SK-N-SH (cell line): ENCODE measurements around the gene DLGAP3. TPM values are rescaled to one million over a fixed set of nuclear protein-coding genes. Genes with fewer than 3 reads are reported as not detected.

Source experiments
- CTCF ChIA-PET: fragments of 300-600, 350-600 bp; formaldehyde crosslinking; extraction: SDS; loops from one replicate; lab custom pipeline; 2021; lab: Yijun Ruan, JAX
- POLR2A ChIA-PET: fragments of 350-600 bp; sonication (Branson Sonifier 250); formaldehyde crosslinking; extraction: SDS; loops from one replicate; lab custom pipeline; 2020; ENCODE audit warnings: antibody characterized with exemption, inconsistent platforms; lab: Yijun Ruan, JAX
- DNase-seq: peaks from one replicate; pipeline ENCODE4 v3.0.0; 2012
- H2AFZ ChIP-seq: fragments of 200-600 bp; sonication (generic); 2 replicates; pipeline ENCODE4 v1.8.1; 2016; ENCODE audit warnings: antibody characterized with exemption, mild to moderate bottlenecking, low read depth
- H3F3A ChIP-seq: fragments of 200-600 bp; sonication (generic); replicated peaks from 2 replicates; pipeline ENCODE3; 2016; ENCODE audit warnings: antibody characterized with exemption, mild to moderate bottlenecking; ENCODE audit not compliant: insufficient read depth
- H3K27ac ChIP-seq, 2 experiments: fragments of 200-500 bp in 1 of 2; fragments of 200-600 bp in 1 of 2; sonication (Bioruptor generic) in 1 of 2; sonication (generic), shearing (Covaris generic) in 1 of 2; 2 replicates each; pipeline versions ENCODE4 v1.5.1 to v1.6.1; 2014 to 2016; ENCODE audit warnings: low read depth in 2 of 2, inconsistent platforms in 1 of 2, low read length in 1 of 2, mild to moderate bottlenecking in 1 of 2, mixed read lengths in 1 of 2
- H3K27me3 ChIP-seq: fragments of 200-600 bp; sonication (generic), shearing (Covaris generic); 2 replicates; pipeline ENCODE4 v1.6.1; 2016; ENCODE audit warnings: mixed run types; ENCODE audit not compliant: insufficient read depth
- H3K36me3 ChIP-seq, 2 experiments: fragments of 200-500 bp in 1 of 2; fragments of 200-600 bp in 1 of 2; sonication (Bioruptor generic) in 1 of 2; sonication (generic) in 1 of 2; replicated peaks in 1 of 2; 2 replicates each; pipeline versions ENCODE3 to v1.5.1; 2014 to 2016; ENCODE audit warnings: low read length in 1 of 2, mild to moderate bottlenecking in 1 of 2; ENCODE audit not compliant: insufficient read depth in 2 of 2, control insufficient read depth in 1 of 2
- H3K4me1 ChIP-seq, 2 experiments: fragments of 200-500 bp in 1 of 2; fragments of 200-600 bp in 1 of 2; sonication (Bioruptor generic) in 1 of 2; sonication (generic), shearing (Covaris generic) in 1 of 2; 2 replicates each; pipeline versions ENCODE4 v1.5.1 to v1.6.1; 2014 to 2016; ENCODE audit warnings: low read depth in 1 of 2, low read length in 1 of 2, mixed run types in 1 of 2; ENCODE audit not compliant: insufficient read depth in 2 of 2, control insufficient read depth in 1 of 2
- H3K4me2 ChIP-seq: fragments of 200-600 bp; sonication (generic), shearing (Covaris generic); 2 replicates; pipeline ENCODE4 v1.6.1; 2017; ENCODE audit warnings: mixed run types
- H3K4me3 ChIP-seq, 2 experiments: fragments of 200-500 bp in 1 of 2; fragments of 200-600 bp in 1 of 2; sonication (Bioruptor generic) in 1 of 2; sonication (generic), shearing (Covaris generic) in 1 of 2; 2 replicates each; pipeline versions ENCODE4 v1.5.1 to v1.8.1; 2014 to 2016; ENCODE audit warnings: low read depth in 2 of 2, inconsistent platforms in 1 of 2, low read length in 1 of 2, mild to moderate bottlenecking in 1 of 2, mixed read lengths in 1 of 2, moderate library complexity in 1 of 2
- H3K79me2 ChIP-seq: fragments of 200-600 bp; sonication (generic); 2 replicates; pipeline ENCODE4 v1.8.1; 2017; ENCODE audit warnings: mild to moderate bottlenecking; ENCODE audit not compliant: insufficient read depth
- H3K9ac ChIP-seq: fragments of 200-600 bp; sonication (generic); 2 replicates; pipeline ENCODE4 v1.6.1; 2017; ENCODE audit warnings: mixed run types
- H3K9me2 ChIP-seq: fragments of 200-600 bp; sonication (generic); 2 replicates; pipeline ENCODE4 v1.6.1; 2017; ENCODE audit warnings: mixed run types
- H3K9me3 ChIP-seq: fragments of 200-600 bp; sonication (generic); 2 replicates; pipeline ENCODE4 v1.6.1; 2017; ENCODE audit warnings: mixed run types, mild to moderate bottlenecking, moderate library complexity
- H4K20me1 ChIP-seq: fragments of 200-600 bp; sonication (generic); 2 replicates; pipeline ENCODE4 v1.6.1; 2017; ENCODE audit warnings: mild to moderate bottlenecking, mixed run types; ENCODE audit not compliant: insufficient read depth
- CHD2 ChIP-seq: fragments of 150-350 bp; IDR thresholded peaks from 2 replicates; pipeline ENCODE4 v1.6.1; 2018; ENCODE audit warnings: low read length; ENCODE audit not compliant: partially characterized antibody
- EP300 ChIP-seq, 2 experiments: IDR thresholded peaks; 2 replicates each; pipeline versions ENCODE4 v1.4.0 to v1.6.1; 2012; ENCODE audit warnings: borderline replicate concordance in 1 of 2, low read depth in 1 of 2, low read length in 1 of 2
- EZH2phosphoT487 ChIP-seq: fragments of 200-600 bp; sonication (generic); IDR thresholded peaks from 2 replicates; pipeline ENCODE4 v1.6.1; 2017; ENCODE audit warnings: low read depth, mixed run types, mild to moderate bottlenecking, antibody characterized with exemption, moderate library complexity, borderline replicate concordance
- FOSL2 ChIP-seq: IDR thresholded peaks from 2 replicates; pipeline ENCODE4 v1.4.0; 2012; ENCODE audit warnings: low read depth, mild to moderate bottlenecking, moderate library complexity, borderline replicate concordance
- FOXJ3 ChIP-seq: sonication (generic); formaldehyde crosslinking; IDR thresholded peaks from 2 replicates; pipeline ENCODE4 v1.5.1; 2020; ENCODE audit warnings: mild to moderate bottlenecking, missing genetic modification reagents
- FOXM1 ChIP-seq: IDR thresholded peaks from 2 replicates; pipeline ENCODE4 v1.4.0; 2012; ENCODE audit warnings: low read depth, mild to moderate bottlenecking
- GABPA ChIP-seq: IDR thresholded peaks from 2 replicates; pipeline ENCODE4 v1.4.0; 2012; ENCODE audit warnings: low read depth, mild to moderate bottlenecking
- GATA2 ChIP-seq: sonication (generic); formaldehyde crosslinking; IDR thresholded peaks from 2 replicates; pipeline ENCODE4 v1.5.0; 2020; ENCODE audit warnings: mild to moderate bottlenecking, missing genetic modification reagents
- IRF3 ChIP-seq: fragments of 150-350 bp; IDR thresholded peaks from 2 replicates; pipeline ENCODE4 v1.6.1; 2016; ENCODE audit warnings: mild to moderate bottlenecking, low read depth, low read length
- JUND ChIP-seq: IDR thresholded peaks from 2 replicates; pipeline ENCODE4 v1.4.0; 2012
- NRF1 ChIP-seq: IDR thresholded peaks from 2 replicates; pipeline ENCODE4 v1.6.1; 2012; ENCODE audit warnings: low read depth, mild to moderate bottlenecking, low read length
- RAD21 ChIP-seq: IDR thresholded peaks from 2 replicates; pipeline ENCODE4 v1.6.1; 2012; ENCODE audit warnings: mild to moderate bottlenecking, low read length
- RCOR1 ChIP-seq: fragments of 150-350 bp; IDR thresholded peaks from 2 replicates; pipeline ENCODE4 v1.6.1; 2017; ENCODE audit warnings: antibody characterized with exemption, low read length
- REST ChIP-seq: IDR thresholded peaks from 2 replicates; pipeline ENCODE4 v1.6.1; 2012; ENCODE audit warnings: mild to moderate bottlenecking, low read depth, low read length, moderate library complexity
- RFX5 ChIP-seq: IDR thresholded peaks from 2 replicates; pipeline ENCODE4 v1.6.1; 2012; ENCODE audit warnings: mild to moderate bottlenecking, improper control_type of control experiment, low read length
- TCF12 ChIP-seq: IDR thresholded peaks from 2 replicates; pipeline ENCODE4 v1.4.0; 2012
- TEAD4 ChIP-seq: IDR thresholded peaks from 2 replicates; pipeline ENCODE4 v1.4.0; 2012; ENCODE audit warnings: mild to moderate bottlenecking, borderline replicate concordance; ENCODE audit not compliant: insufficient read depth
- USF1 ChIP-seq: IDR thresholded peaks from 2 replicates; pipeline ENCODE4 v1.4.0; 2012; ENCODE audit warnings: low read depth, borderline replicate concordance
- USF2 ChIP-seq: fragments of 150-350 bp; IDR thresholded peaks from 2 replicates; pipeline ENCODE4 v1.6.1; 2017; ENCODE audit warnings: antibody characterized with exemption, low read length, low read depth, borderline replicate concordance
- ZBTB33 ChIP-seq: IDR thresholded peaks from 2 replicates; pipeline ENCODE4 v1.4.0; 2012; ENCODE audit warnings: low read depth, borderline replicate concordance
- WGBS: methylation state at CpG from one replicate; pipeline ENCODE4 v1.1.6; 2017; ENCODE audit warnings: low lambda C conversion rate; 5-methylcytosine and 5-hydroxymethylcytosine counted together
- polyA plus RNA-seq, 3 experiments: library from polyadenylated mRNA; depleted of rRNA; stranded (reverse); fragments of >200 nt; gene quantifications; 2 replicates each; pipeline ENCODE4 v1.2.3, GENCODE V29; 2012

DLGAP3 gene
- polyA plus RNA-seq, 1 of the 3 experiments (the other 2 are of a cell fraction): 0.15 TPM

- TF ChIP-seq ZBTB33 (no peak), FOXJ3 (no peak), FOXM1 (no peak), TEAD4 (no peak), GABPA (no peak), NRF1 (no peak), RFX5 (no peak)
- TF ChIP-seq, all 33 proteins: peak for 0
Observed at GRCh38 chr1:34906222-34906621, 23.2 kb downstream of the DLGAP3 start (continued).

GRCh38 chr1:34905098-34905459 is 24.4 kb downstream of the DLGAP3 start:
- no peaks in the 10 kb centered on the region for H4K20me1 ChIP-seq
- H3K36me3 ChIP-seq: no peaks in the 10 kb centered on the region
- H2AFZ ChIP-seq: no peak overlapping the region
- H3K9me2 ChIP-seq: no peaks in the 10 kb centered on the region
- CTCF ChIA-PET: interaction anchor here (1.2 kb wide), 1 partner anchor 45 kb away, joined by 6 read pairs; the partner anchor contains the start of gene SMIM12
- POLR2A ChIA-PET: no interaction called here
- no peak overlapping the region for H3K27ac ChIP-seq
- 26% methylated on average over 5 of the region's 12 CpGs for WGBS
- no peak overlapping the region for H3K4me2 ChIP-seq
- peaks cover 0 to 3% of the 10 kb centered on the region in 2 experiments; a peak in 1 of 4 replicates for H3K4me1 ChIP-seq
- no peak overlapping the region for H3K9ac ChIP-seq
- no peak for TF ChIP-seq GATA2
- no peak for TF ChIP-seq TCF12
- no peak for TF ChIP-seq RAD21
- no peak for TF ChIP-seq CHD2
- no peak for TF ChIP-seq USF1
- TF ChIP-seq USF2: no peak
- TF ChIP-seq NRF1: no peak
- no peak for TF ChIP-seq JUND
- TF ChIP-seq FOSL2: no peak
- no peak for TF ChIP-seq REST
- TF ChIP-seq EZH2phosphoT487: no peak
- TF ChIP-seq FOXM1: no peak
- no peak for TF ChIP-seq IRF3
- no peak for TF ChIP-seq RCOR1
- TF ChIP-seq EP300 (IDR thresholded peaks at IDR 0.05; ENCODE audit: borderline replicate concordance in 1 of 2, low read depth in 1 of 2, low read length in 1 of 2): no peak
- DNase-seq: no peak
- no peaks in the 10 kb centered on the region for H3K27me3 ChIP-seq
- no peaks in the 10 kb centered on the region for H3K9me3 ChIP-seq
- H3F3A ChIP-seq: no peaks in the 10 kb centered on the region
- no peaks in the 10 kb centered on the region for H3K79me2 ChIP-seq
- no peak overlapping the region for H3K4me3 ChIP-seq
